K562 (cell line): Measurements from ENCODE around the gene PAF1. TPM values are rescaled to one million over a fixed set of nuclear protein-coding genes. Genes with fewer than 3 reads are reported as not detected.

Experiments
- CTCF ChIP-seq, 3 experiments: IDR thresholded peaks in 2 of 3; conservative IDR thresholded peaks in 1 of 3; 2 replicates each; pipeline ENCODE4 v1.5.1; 2011 to 2012; ENCODE audit warnings: low read length in 3 of 3, mild to moderate bottlenecking in 3 of 3, control low read depth in 2 of 3, improper control_type of control experiment in 1 of 3, inconsistent platforms in 1 of 3, low read depth in 1 of 3, mixed read lengths in 1 of 3, moderate library complexity in 1 of 3; ENCODE audit not compliant: insufficient read depth in 2 of 3
- DPF2 ChIP-seq: fragments of 450-650 bp; IDR thresholded peaks from 2 replicates; pipeline ENCODE4 v1.6.1; 2016
- MTA1 ChIP-seq: fragments of 450-650 bp; IDR thresholded peaks from 2 replicates; pipeline ENCODE4 v1.6.1; 2017; ENCODE audit warnings: borderline replicate concordance
- NCOR1 ChIP-seq: fragments of 450-650 bp; IDR thresholded peaks from 2 replicates; pipeline ENCODE4 v1.6.1; 2016; ENCODE audit warnings: mild to moderate bottlenecking, moderate library complexity
- PREB ChIP-seq: sonication (generic); formaldehyde crosslinking; IDR thresholded peaks from 2 replicates; pipeline ENCODE4 v1.8.1; 2023; ENCODE audit warnings: mild to moderate bottlenecking, missing genetic modification reagents
- RAD21 ChIP-seq, 2 experiments: fragments of 250-450 bp in 1 of 2; fragments of 450-650 bp in 1 of 2; sonication (Bioruptor Pico) in 1 of 2; formaldehyde crosslinking in 1 of 2; IDR thresholded peaks in 1 of 2; conservative IDR thresholded peaks in 1 of 2; 2 replicates each; pipeline versions ENCODE4 v1.4.0 to v1.8.0; 2020 to 2022; ENCODE audit warnings: mild to moderate bottlenecking in 2 of 2, moderate library complexity in 1 of 2
- RBM22 ChIP-seq: fragments of 200-400 bp; formaldehyde crosslinking; IDR thresholded peaks from 2 replicates; pipeline ENCODE4 v1.6.1; 2018; ENCODE audit warnings: low read length, low read depth; ENCODE audit not compliant: poor library complexity, severe bottlenecking
- SMARCE1 ChIP-seq: fragments of 450-650 bp; IDR thresholded peaks from 2 replicates; pipeline ENCODE4 v1.7.1; 2016; ENCODE audit warnings: mild to moderate bottlenecking
- TAF1 ChIP-seq: IDR thresholded peaks from 2 replicates; pipeline ENCODE4 v1.6.1; 2011; ENCODE audit warnings: mild to moderate bottlenecking, low read length, moderate library complexity; ENCODE audit not compliant: insufficient read depth, control insufficient read depth, severe bottlenecking; ENCODE audit errors: extremely low read depth
- ZBTB17 ChIP-seq: fragments of 450-650 bp; formaldehyde crosslinking; IDR thresholded peaks from 2 replicates; pipeline ENCODE4 v1.4.0; 2020; ENCODE audit warnings: mild to moderate bottlenecking
- ZC3H11A ChIP-seq: IDR thresholded peaks from 2 replicates; pipeline ENCODE4 v1.6.1; 2012; ENCODE audit warnings: low read depth, low read length, improper control_type of control experiment
- ZKSCAN1 ChIP-seq: fragments of 150-350 bp; IDR thresholded peaks from 2 replicates; pipeline ENCODE4 v1.6.1; 2016; ENCODE audit warnings: low read depth, low read length
- ZNF318 ChIP-seq, 2 experiments: fragments of 450-650 bp; IDR thresholded peaks; 2 replicates each; pipeline ENCODE4 v1.6.1; 2016; ENCODE audit warnings: mild to moderate bottlenecking in 2 of 2, borderline replicate concordance in 1 of 2, low read depth in 1 of 2, moderate library complexity in 1 of 2
- ZNF431 ChIP-seq: sonication (generic); formaldehyde crosslinking; IDR thresholded peaks from 2 replicates; pipeline ENCODE4 v1.8.0; 2022; ENCODE audit warnings: mild to moderate bottlenecking, missing genetic modification reagents
- ZNF449 ChIP-seq: fragments of 250-450 bp; sonication (Bioruptor Pico); IDR thresholded peaks from 2 replicates; pipeline ENCODE4 v1.8.0; 2022; ENCODE audit warnings: moderate library complexity, mild to moderate bottlenecking, inconsistent platforms
- polyA plus RNA-seq, 8 experiments: library from polyadenylated mRNA; depleted of rRNA in 4 of 8; stranded (reverse) in 5 of 8; unstranded in 3 of 8; fragments of >200 nt; fragmentation: Nextera tagmentation in 2 of 8; fragmentation: Illumina TruSeq in 1 of 8; extraction: Ambion mirVana in 2 of 8; extraction: Trizol in 1 of 8; gene quantifications; 2 replicates each; pipeline versions ENCODE4 v1.2.1 to v1.2.3, GENCODE V29; 2011 to 2014; ENCODE audit warnings: inconsistent platforms in 1 of 8, missing spikeins in 1 of 8
- total RNA-seq, 7 experiments: library from RNA; depleted of rRNA in 6 of 7; stranded (reverse); fragments of >200 nt in 6 of 7; fragmentation: Illumina TruSeq in 2 of 7; extraction: Trizol in 2 of 7; gene quantifications; 2 replicates each; pipeline versions ENCODE4 v1.2.1 to v1.2.3, GENCODE V29; 2011 to 2021; ENCODE audit warnings: low replicate concordance in 1 of 7

PAF1 gene
- total and polyA plus RNA-seq, 9 of the 15 experiments (the other 6 are each of a cell fraction or from before 2014, with no cell fraction given) = 1.5 to 45.0 (median 33.8) TPM

- TF ChIP-seq ZNF318 (IDR thresholded peaks at IDR 0.05; ENCODE audit: borderline replicate concordance in 1 of 2, low read depth in 1 of 2) (no peak), RAD21 (CRISPR knock-in tag; conservative IDR thresholded peaks at IDR 0.05 in 1 of 2, IDR thresholded peaks at IDR 0.05 in 1 of 2) (peak in 1 of 2 experiments; percentile 54; a peak in 2 of 4 replicates), MTA1 (no peak), RBM22 (no peak), CTCF (IDR thresholded peaks at IDR 0.05 in 2 of 3, conservative IDR thresholded peaks at IDR 0.05 in 1 of 3; ENCODE audit: insufficient read depth in 2 of 3, low read depth in 1 of 3, low read length in 3 of 3) (peak in 2 of 3 experiments; percentile 19 to 41; a peak in 2 of 6 replicates), TAF1 (no peak), ZNF449 (CRISPR knock-in tag) (no peak), ZNF431 (CRISPR knock-in tag) (no peak), PREB (CRISPR knock-in tag) (no peak), DPF2 (peak; percentile 51; the same call in 1 of the 2 replicates), SMARCE1 (no peak), ZKSCAN1 (no peak), ZC3H11A (no peak), NCOR1 (0 out of 2 replicates have a peak, but pooled peaks have one; percentile 8), ZBTB17 (CRISPR knock-in tag) (no peak)
Measured at GRCh38 chr19:39351537-39352064, 39.3 kb downstream of the PAF1 start (continued).
